K562 (cell line): Measurements from ENCODE around the gene KRABD2.
A peak's percentile ranks its signal among the peaks of the same experiment; 100 is the strongest.

Experiments used
- ATF3 ChIP-seq, 2 experiments: fragments of 450-650 bp in 1 of 2; sonication (generic) in 1 of 2; formaldehyde crosslinking in 1 of 2; IDR thresholded peaks in 1 of 2; conservative IDR thresholded peaks in 1 of 2; 2 replicates each; pipeline versions ENCODE4 v1.6.1 to v1.8.1; 2016 to 2023; ENCODE audit warnings: mild to moderate bottlenecking in 2 of 2, moderate library complexity in 2 of 2, inconsistent platforms in 1 of 2, missing genetic modification reagents in 1 of 2
- DPF2 ChIP-seq: fragments of 450-650 bp; IDR thresholded peaks from 2 replicates; pipeline ENCODE4 v1.6.1; 2016
- GATAD2B ChIP-seq: fragments of 450-650 bp; IDR thresholded peaks from 2 replicates; pipeline ENCODE4 v1.6.1; 2017; ENCODE audit warnings: mild to moderate bottlenecking, borderline replicate concordance
- HDAC2 ChIP-seq: fragments of 450-650 bp; IDR thresholded peaks from 2 replicates; pipeline ENCODE4 v1.6.1; 2016; ENCODE audit warnings: mild to moderate bottlenecking
- HOMEZ ChIP-seq: fragments of 250-450 bp; sonication (Bioruptor Pico); IDR thresholded peaks from 2 replicates; pipeline ENCODE4 v1.4.0; 2020; ENCODE audit warnings: mild to moderate bottlenecking, moderate library complexity
- KDM5B ChIP-seq: fragments of 200-600 bp; sonication (generic); IDR thresholded peaks from 2 replicates; pipeline ENCODE4 v1.6.1; 2012; ENCODE audit warnings: low read depth, mild to moderate bottlenecking, moderate library complexity, low read length, control low read depth, inconsistent platforms; ENCODE audit not compliant: insufficient replicate concordance
- PHF20 ChIP-seq: fragments of 450-650 bp; IDR thresholded peaks from 2 replicates; pipeline ENCODE4 v1.6.1; 2018; ENCODE audit not compliant: partially characterized antibody
- POLR2B ChIP-seq: fragments of 450-650 bp; IDR thresholded peaks from 2 replicates; pipeline ENCODE4 v1.6.1; 2018; ENCODE audit warnings: low read depth; ENCODE audit not compliant: partially characterized antibody
- RBBP5 ChIP-seq: fragments of 200-600 bp; sonication (generic); IDR thresholded peaks from 2 replicates; pipeline ENCODE4 v1.6.1; 2012; ENCODE audit warnings: borderline replicate concordance, mild to moderate bottlenecking, low read length, control low read depth, inconsistent platforms; ENCODE audit not compliant: insufficient read depth, poor library complexity, severe bottlenecking
- SAFB ChIP-seq: fragments of 200-400 bp; formaldehyde crosslinking; IDR thresholded peaks from 2 replicates; pipeline ENCODE4 v1.6.1; 2017; ENCODE audit warnings: low read depth, low read length, borderline replicate concordance
- STAG1 ChIP-seq: sonication (generic); formaldehyde crosslinking; IDR thresholded peaks from 2 replicates; pipeline ENCODE4 v1.5.0; 2020; ENCODE audit warnings: missing genetic modification reagents, borderline replicate concordance
- STAT5A ChIP-seq: IDR thresholded peaks from 2 replicates; pipeline ENCODE4 v1.6.1; 2012; ENCODE audit warnings: low read length, inconsistent platforms, borderline replicate concordance
- TAF7 ChIP-seq: fragments of 450-650 bp; IDR thresholded peaks from 2 replicates; pipeline ENCODE4 v1.6.1; 2016; ENCODE audit warnings: missing genetic modification characterization, missing compliant biosample characterization
- THRA ChIP-seq: fragments of 450-650 bp; IDR thresholded peaks from 2 replicates; pipeline ENCODE4 v1.6.1; 2017; ENCODE audit warnings: mild to moderate bottlenecking, moderate library complexity
- ZBTB2 ChIP-seq: fragments of 450-650 bp; IDR thresholded peaks from 2 replicates; pipeline ENCODE4 v1.6.1; 2016; ENCODE audit warnings: antibody characterized with exemption
- ZEB2 ChIP-seq: fragments of 450-650 bp; IDR thresholded peaks from 2 replicates; pipeline ENCODE4 v1.6.1; 2016
- ZNF174 ChIP-seq: fragments of 250-450 bp; sonication (Bioruptor Pico); IDR thresholded peaks from 2 replicates; pipeline ENCODE4 v1.4.0; 2020; ENCODE audit warnings: mild to moderate bottlenecking
- ZNF778 ChIP-seq: fragments of 450-650 bp; formaldehyde crosslinking; IDR thresholded peaks from 2 replicates; pipeline ENCODE4 v1.4.0; 2020; ENCODE audit warnings: mild to moderate bottlenecking, moderate library complexity
- ZNF780A ChIP-seq: fragments of 250-450 bp; sonication (Bioruptor Pico); IDR thresholded peaks from 2 replicates; pipeline ENCODE4 v1.5.0; 2021; ENCODE audit warnings: mild to moderate bottlenecking

The KRABD2 gene

GRCh38 chr17:8383143-8383822 is 6.8 kb upstream of the KRABD2 start, which contains the start of gene RPL26 (continued):
- peak; percentile 93 for TF ChIP-seq POLR2B
- 0 out of 2 replicates have a peak, but pooled peaks have one; percentile 12 for TF ChIP-seq ATF3 (IDR thresholded peaks at IDR 0.05)
- TF ChIP-seq ATF3 (CRISPR knock-in tag; conservative IDR thresholded peaks at IDR 0.05) = no peak
- TF ChIP-seq STAG1 (CRISPR knock-in tag) = no peak
- TF ChIP-seq ZEB2 = peak; percentile 56
- peak; percentile 85 for TF ChIP-seq SAFB
- TF ChIP-seq ZNF778 = no peak
- TF ChIP-seq HDAC2 = 0 out of 2 replicates have a peak, but pooled peaks have one; percentile 58
- TF ChIP-seq ZBTB2 = no peak; the same call in 1 of the 2 replicates
- peak; percentile 95 for TF ChIP-seq GATAD2B
- TF ChIP-seq DPF2 = no peak
- TF ChIP-seq KDM5B = peak; percentile 94
- TF ChIP-seq PHF20 = no peak
- TF ChIP-seq ZNF780A (CRISPR knock-in tag) = no peak
- peak; percentile 23 for TF ChIP-seq RBBP5
- TF ChIP-seq HOMEZ (CRISPR knock-in tag) = no peak
- no peak; the same call in 1 of the 2 replicates for TF ChIP-seq STAT5A
- TF ChIP-seq TAF7 (tag) = no peak
- TF ChIP-seq THRA = no peak
- TF ChIP-seq ZNF174 (CRISPR knock-in tag) = no peak
